Measurements from ENCODE around the gene DDX4.
A peak's percentile ranks its signal among the peaks of the same experiment; 100 is the strongest.

DDX4 gene

DNA sequence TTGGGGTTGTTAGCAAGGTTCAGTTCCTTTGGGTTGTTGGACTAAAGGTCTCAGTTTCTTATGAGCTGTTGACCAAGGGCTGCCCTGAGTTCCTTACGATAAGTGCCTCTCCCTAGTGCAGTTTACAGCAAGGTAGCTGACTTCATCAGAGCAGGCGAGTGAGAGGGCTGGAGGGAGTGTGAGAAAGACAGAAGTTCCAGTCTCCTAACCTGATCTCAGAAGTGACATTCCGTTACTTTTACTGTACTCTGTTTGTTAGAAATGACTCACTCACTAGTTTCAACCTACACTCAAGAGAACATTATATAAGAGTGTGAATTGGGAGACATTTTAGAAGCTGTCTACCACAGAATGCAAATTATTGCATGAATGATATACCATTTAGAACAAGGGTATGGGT is 92.1 kb downstream of the DDX4 start:
- DNase-seq: no peak

DNA sequence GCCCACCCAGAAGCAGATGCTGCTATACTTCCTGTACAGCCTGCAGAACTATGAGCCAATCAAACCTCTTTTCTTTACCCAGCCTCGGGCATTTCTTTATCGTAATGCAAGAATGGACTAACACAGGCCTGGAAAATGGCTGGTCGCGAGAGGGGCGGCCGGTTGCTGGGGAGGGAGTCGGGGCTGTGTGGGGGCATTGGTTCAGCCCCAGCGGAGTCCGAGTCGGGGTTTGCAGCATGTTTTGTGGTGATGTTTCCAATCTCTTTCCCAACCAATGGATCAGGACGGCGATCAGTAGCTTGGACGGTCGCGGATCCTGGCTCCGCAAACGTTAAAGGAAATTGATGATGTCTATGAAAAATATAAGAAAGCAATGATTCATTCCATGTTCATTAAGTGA is 94.6 kb downstream of the DDX4 start:
- no peak for DNase-seq

DNA sequence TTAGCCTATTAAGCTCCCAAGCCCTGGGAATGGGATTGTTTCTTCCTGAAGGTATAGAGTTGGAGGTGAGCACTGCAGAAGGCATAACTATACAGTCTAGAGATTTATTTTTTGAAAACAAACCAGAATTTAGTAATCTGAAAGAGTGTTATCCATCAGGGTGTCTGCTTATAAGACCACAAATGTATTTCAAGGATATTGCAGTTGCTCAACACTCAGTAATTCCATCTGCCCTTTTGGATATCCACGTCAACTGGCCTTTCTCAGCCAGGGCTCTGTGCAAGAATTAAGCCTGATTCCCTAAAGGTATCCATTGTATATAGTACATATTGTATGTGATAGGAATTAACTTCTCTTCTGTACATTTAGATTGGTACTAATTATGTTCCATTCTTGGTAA is 98.3 kb downstream of the DDX4 start:
- no peak for DNase-seq

DNA sequence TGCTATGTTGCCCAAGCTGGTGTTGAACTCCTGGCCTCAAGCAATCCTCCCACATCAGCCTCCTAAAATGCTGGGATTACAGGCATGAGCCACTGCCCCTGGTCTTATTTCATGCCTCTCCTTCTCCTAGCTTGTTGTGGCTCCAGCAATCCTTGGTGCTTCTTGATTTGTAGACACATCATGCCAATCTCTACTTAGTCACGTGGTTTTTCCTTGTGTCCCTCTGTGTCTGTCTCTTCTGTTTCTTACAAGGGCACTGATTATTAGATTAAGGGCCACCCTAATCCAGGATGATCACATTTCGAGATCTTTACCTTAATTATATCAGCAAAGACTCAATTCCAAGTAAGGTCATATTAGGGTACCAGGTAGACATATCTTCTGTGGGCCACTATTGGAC is 104.1 kb downstream of the DDX4 start:
- DNase-seq: no peak

DNA sequence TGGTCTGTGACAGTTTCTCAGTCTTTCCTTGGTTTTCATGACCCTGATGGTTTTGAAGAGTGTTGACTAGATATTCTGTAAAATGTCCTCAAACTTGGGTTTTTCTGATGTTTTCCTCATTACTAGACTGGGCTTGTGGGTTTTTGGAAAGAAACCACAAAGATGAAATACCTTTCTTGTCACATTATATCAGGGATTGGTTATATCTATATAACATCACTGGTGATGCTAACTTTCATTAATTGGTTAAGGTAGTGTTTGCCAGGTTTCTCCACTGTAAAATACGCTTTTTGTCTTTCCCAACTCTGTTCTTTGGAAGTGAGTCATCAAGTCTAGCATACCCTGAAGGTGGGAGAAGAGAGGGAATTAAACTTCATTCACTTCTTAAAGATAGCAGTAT is 110.0 kb downstream of the DDX4 start:
- no peak for DNase-seq

DNA sequence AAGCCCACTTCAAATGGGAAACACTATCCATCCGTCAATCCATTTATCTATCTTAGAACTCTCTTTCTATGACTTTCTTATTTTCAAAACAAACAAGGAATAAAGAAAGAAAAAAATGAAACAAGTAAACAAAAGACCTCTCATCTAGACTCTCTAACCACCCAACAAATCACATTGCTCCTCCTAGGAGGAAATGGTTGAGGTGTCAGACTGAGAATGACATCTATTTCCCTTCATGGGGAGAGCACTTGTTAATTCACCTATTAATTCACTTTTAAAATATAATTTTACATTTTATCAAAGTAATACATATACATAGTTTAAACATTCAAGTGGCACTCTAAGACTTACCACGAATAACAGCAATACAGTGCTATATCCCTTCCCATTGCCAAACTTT is 110.9 kb downstream of the DDX4 start:
- no peak for DNase-seq

DNA sequence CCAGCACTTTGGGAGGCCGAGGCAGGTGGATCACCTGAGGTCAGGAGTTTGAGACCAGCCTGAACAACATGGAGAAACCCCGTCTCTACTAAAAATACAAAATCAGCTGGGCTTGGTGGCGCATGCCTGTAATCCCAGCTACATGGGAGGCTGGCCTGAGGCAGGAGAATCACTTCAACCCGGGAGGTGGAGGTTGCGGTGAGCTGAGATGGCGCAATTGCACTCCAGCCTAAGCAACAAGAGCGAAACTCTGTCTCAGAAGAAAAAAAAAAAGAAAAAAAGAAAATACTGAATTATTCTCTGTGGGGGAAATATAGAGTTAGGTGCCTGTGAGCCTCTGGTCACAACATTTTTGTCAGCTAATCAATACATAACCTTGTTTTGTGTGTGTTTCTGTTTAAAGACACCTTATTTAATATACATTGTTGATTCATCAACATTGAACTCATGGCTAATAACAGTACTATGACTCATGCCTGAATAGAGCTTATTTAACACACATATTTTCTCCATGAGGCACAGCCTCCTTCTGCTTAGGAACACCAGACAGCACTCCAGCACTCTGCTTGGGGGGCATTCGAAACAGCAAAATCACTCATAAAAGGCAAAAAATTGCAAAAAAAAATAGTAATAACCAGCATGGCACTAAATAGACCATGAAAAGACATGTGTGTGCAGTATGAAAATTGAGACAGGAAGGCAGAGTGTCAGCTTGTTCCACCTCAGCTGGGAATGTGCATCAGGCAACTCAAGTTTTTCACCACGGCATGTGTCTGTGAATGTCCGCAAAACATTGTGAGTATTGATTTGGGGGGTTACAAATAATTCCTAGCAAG is 113.2 kb downstream of the DDX4 start, which contains the start of gene IL31RA:
IL31RA (plus strand) TSS at position 519 of the 836 bp plus-strand sequence; CDS start at position 733, 214 bp downstream.
- DNase-seq: no peak

DNA sequence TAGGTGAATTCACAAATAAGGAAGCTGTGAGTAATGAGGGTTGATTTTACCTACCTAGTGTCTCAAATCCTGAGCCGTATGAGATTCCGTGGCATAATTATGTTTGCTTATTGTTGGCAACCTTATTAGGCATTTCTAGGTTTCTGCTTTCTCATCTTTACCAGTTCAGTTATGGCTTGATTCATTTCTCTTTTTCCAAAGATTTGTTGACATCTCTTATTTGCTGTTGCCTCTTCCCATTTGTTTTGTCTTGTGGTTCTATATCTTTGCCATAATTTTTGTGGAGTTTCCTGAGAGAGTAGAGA is 113.8 kb downstream of the DDX4 start:
- DNase-seq: no peak

DNA sequence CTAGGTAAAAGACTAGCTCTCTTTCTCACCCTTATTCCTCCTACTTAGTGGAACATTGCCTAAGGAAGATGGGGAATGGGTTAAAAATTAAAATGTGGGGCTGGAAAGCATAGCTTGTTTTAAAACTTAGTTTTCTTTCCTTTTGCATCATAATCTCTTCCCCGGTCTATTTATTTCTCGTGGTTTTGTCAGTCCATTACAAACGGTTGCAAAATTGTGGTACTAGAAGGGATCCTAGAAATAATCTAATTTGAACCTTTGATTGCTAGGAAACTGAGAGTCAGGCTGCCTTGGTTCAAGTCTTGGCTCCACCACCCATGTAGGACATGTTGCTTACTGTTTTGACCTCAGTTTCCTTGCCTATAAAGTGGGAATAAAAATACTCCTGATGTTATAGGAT is 114.6 kb downstream of the DDX4 start:
- no peak for DNase-seq

DNA sequence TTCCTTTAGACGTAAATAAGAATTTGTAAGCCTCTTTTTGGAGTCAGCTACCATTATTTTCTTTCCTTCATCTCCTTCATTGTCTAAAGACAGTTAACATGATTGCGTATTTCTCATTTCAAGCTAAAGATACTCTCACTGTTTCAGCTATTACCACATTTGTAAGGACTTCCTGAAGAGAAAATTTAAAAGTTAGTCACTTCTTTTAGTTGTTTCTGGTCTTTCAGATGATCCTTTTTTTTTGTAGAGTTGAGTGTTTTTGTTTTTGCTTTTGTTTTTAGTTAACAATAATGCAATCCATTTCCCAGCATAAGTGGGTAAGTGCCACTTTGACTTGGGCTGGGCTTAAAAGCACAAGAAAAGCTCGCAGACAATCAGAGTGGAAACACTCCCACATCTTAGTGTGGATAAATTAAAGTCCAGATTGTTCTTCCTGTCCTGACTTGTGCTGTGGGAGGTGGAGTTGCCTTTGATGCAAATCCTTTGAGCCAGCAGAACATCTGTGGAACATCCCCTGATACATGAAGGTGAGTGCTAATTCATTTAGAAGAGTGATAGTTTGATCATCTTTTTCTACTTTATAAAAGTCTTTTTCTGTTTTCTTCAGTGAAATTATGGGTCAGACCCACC is 115.3 kb downstream of the DDX4 start:
- no peak for DNase-seq

DNA sequence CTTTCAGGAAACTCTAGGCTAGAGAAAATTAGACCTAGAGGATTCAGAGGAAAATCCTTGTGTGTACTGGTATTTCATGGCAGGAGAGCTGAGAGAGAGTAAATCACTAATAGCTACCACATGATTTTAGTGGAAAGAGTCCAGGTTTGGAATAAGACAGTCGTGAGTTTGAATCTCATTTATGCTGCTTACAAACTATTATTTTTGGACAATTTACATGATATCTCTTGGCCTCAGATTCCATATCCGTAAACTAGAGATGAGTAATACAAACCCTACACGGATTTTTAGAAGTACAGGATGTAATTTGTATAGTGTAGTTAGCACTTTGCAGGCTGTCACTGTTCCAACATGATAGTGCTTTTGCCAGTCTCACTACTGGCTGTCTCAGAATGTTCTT is 116.0 kb downstream of the DDX4 start:
- DNase-seq: no peak

DNA sequence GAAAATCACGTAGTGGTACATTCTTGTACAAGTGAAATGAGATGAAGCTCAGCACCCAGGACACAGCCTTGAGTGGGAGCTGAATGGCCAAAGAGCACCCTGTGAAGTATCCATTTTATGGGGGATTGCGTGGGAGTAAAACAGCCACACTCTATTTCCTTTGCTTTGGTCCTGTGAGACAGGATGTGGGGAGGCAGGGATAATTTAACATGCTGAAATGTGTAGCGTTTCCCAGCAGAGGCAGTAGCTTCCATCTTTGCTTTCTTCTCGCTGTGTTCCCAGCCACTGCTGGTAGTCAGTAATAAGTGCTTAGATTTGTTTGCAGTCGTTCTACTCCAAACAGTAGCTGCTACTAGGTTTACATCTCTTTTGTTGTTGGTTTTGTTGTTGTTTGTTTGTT is 117.6 kb downstream of the DDX4 start:
- peak; percentile 3 for DNase-seq

DNA sequence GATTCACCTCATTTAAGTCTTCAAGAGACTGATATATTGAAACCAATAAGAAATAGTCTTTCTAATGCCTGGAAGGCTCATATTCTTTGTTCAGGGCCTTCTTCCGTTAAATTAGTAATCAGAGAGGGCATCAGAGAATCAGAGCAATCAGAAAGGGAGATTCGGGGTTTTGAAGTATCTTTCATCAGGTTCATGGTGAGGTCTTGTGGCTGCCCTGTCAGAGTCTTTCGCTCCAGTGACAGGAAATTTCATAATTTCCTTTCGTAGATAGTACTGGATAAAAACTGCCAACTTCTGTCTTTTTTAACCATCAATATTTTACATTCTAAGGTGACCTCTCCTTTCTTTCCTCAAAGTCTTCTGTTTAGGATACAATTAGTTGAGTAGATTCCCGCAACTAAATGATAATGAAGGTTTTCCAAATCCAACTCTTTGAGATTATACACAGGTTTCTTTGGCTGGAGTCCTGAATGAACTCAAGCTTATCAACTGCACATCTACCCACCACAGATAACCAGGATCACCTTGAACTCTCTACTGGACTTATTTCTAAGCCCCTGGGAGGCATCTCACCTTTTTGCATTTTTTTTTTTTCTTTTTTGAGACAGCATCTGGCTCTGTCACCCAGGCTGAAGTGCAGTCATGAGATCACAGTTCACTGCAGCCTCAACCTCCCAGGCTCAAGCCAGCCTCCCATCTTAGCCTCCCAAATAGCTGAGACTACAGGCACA is 118.8 kb downstream of the DDX4 start:
- peak; percentile 30 for DNase-seq

DNA sequence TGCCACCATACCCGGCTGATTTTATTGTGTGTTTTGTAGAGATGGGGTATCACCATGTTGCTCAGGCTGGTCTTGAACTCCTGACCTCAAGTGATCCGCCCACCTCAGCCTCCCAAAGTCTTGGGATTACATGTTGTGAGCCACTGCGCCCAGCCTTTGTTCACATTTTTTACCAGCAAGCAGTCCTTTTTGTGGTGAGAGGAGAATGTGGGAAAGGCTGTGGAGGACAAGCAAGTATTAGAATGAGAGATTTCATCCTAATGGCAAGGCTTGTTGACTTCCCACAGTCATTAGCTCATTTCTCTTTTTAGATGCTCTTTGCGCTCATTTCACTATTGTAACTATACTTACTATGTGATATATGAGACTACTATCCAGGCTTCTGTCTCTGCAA is 119.4 kb downstream of the DDX4 start:
- no peak for DNase-seq

DNA sequence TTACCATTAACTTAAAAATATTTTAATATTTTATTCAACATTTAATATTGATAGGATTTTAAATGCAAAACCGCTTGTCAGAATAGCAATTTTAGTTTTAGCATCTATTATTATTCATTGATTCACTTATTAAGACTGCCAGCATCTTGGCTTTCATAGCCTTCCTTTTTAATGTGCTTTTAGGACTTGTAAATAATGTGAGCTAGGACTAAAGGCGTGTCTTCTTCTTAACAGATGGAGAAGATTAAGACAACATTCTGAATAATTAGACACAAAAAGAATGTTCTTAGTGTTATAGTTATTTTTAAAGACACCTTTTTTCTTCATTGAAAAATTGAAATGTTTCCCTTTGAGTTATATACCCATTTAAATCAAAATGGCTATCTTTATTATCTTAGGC is 120.2 kb downstream of the DDX4 start:
- no peak for DNase-seq

DNA sequence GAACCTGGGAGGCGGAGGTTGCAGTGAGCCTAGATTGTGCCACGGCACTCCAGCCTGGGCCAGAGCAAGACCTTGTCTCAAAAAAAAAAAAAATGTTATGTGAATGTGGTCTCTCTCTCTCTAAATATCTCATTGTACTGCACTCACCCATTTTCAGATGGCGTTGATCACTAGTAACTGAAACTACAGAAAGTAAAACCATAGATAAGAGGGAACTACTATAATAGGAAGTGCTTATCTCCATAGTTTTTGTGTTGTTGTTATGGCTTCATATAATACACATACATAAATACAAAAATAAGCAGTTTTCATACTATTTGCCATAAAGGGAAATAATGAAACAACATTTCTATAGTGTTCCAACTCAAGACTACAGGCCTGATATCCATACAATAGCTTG is 122.4 kb downstream of the DDX4 start:
- no peak for DNase-seq

DNA sequence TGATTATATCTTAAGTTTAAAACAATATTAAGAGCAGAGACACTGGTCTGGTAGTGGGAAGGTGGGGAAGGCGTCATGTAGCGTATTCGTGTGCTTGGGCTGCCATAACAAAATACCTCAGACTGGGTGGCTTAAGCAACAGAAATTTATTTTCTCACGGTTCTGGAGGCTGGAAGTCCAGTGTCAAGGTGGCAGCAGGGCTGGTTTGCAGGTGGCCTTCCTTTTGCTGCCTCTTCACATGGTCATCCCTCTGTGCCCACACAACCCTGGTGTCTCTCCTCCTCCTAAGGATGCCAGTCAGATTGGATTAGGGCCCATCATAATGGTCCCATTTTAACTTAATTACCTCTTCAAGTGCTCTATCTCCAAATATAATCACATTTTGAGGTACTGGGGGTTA is 122.8 kb downstream of the DDX4 start:
- DNase-seq: no peak

DNA sequence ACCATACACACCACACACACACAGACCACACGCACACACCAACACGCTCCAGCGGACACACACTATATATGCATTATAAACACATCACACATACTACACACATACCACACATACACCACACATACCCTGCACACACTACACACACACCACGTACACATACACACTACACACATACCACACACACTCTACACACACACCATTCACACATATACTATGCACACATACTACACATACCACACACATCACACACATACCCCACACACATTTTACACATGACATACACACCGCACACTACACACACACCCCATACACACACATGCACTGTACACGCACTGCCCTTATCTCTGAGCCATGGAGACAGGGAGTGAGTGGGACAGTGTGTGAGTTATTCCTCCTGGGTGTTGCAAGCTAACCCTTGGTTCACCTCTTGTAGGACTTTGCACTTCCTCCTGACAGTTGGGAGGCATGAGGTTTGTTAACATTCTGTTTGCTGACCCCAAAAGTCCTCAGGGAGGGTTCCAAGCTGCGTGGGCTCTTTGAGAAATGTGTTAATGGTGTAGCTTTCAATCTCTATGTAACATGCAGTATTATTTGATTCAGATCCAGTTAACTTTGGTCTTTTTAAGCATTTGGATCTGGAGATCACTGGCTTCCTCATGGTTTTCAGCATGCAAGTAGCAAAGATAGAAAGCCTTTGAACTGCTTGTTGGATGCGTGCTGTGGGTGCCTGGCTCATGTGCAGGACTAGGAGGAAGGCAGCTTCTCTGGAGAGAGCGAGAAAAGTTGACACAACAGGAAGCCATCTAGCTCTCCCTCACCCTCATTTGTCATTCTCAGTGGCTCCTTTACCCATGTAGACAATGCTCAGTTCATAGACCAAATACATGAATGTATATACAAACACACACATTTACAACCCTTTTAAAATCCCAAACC is 127.0 kb downstream of the DDX4 start:
- no peak for DNase-seq

DNA sequence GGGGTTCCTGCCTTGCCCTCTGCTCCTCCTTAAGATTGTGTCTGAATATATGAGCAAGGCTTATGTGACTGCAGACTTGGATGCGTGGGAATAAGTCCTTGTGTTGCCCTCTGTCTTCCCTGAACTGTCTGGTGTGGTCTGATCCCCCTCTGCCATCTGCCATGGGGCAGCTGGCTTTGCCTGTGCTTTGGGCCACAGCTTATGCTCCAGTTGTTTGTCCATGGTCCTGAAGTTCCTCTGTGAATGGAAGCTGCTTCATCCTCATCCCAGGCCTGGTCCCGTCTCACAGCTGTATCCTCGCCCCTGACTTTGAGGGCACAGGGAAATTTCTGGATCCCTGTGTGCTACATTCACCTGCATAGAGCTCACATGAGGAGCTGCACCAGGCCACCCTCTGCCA is 128.0 kb downstream of the DDX4 start:
- no peak for DNase-seq

DNA sequence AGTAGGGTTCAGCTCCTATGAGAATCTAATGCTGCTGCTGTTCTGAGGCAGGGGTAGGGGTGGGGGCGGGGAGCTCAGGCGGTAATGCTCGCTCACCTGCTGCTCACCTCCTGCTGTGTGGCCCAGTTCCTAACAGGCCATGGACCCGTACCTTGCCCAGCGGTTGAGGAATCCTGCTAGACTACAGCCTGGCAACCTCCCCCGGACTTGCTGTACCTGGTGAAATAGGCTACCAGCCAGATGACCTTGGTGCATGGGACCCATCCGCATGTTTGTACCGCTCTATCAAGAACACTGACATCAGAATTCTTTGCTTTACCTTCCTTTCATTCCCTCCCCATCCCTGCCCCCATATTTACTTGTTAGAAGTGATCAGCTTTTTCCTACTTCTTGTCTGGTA is 128.6 kb downstream of the DDX4 start:
- DNase-seq: no peak

Measured in CD4-positive, alpha-beta T cell treated with Interleukin-4 for 4 hours (primary cell).